HCT116 (cell line): ENCODE results near the gene PLEKHG5.

Source experiments
- CBX3 ChIP-seq: IDR thresholded peaks from 2 replicates; pipeline ENCODE4 v1.6.1; 2012; ENCODE audit warnings: low read depth
- EZH2 ChIP-seq: fragments of 200-600 bp; sonication (generic); IDR thresholded peaks from 2 replicates; pipeline ENCODE4 v1.6.1; 2017; ENCODE audit warnings: antibody characterized with exemption, mixed run types
- POLR2A ChIP-seq: IDR thresholded peaks from 2 replicates; pipeline ENCODE4 v1.7.0; 2011; ENCODE audit warnings: borderline replicate concordance; ENCODE audit not compliant: insufficient read depth, insufficient read length; ENCODE audit errors: extremely low read depth
- ZFX ChIP-seq: fragments of 450-650 bp; IDR thresholded peaks from 2 replicates; pipeline ENCODE4 v1.6.1; 2017
- TF ChIP-seq, protein P1 (sequence below), 3 experiments: fragments of 200-600 bp in 1 of 3; sonication (generic) in 1 of 3; IDR thresholded peaks in 2 of 3; conservative IDR thresholded peaks in 1 of 3; 2 replicates each; pipeline ENCODE4 v1.5.1; 2012 to 2017; ENCODE audit warnings: low read depth in 2 of 3, low read length in 2 of 3, antibody characterized with exemption in 1 of 3, borderline replicate concordance in 1 of 3, control low read depth in 1 of 3, mild to moderate bottlenecking in 1 of 3, mixed read lengths in 1 of 3, mixed run types in 1 of 3, moderate library complexity in 1 of 3; ENCODE audit not compliant: insufficient read depth in 1 of 3
- TF ChIP-seq, protein P2 (sequence below): IDR thresholded peaks from 2 replicates; pipeline ENCODE4 v1.6.1; 2012

DNA sequence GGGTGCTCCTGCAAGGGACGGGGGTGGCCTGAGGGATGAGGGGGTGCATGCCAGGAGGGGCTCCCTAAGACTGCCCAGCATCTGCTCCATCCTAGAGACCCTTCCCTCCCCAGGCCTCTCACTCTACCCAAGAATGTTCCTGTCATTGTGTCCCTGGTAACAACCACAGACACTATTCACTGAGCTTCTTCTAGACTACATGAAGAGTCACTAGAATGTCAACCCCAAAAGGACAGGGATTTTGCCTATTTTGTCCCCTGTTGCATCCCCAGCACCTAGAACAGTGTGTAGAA is 28.4 kb downstream of the PLEKHG5 start:
- TF ChIP-seq POLR2A (no peak), ZFX (no peak), EZH2 (no peak), CBX3 (no peak)
- TF ChIP-seq, protein P1, sequence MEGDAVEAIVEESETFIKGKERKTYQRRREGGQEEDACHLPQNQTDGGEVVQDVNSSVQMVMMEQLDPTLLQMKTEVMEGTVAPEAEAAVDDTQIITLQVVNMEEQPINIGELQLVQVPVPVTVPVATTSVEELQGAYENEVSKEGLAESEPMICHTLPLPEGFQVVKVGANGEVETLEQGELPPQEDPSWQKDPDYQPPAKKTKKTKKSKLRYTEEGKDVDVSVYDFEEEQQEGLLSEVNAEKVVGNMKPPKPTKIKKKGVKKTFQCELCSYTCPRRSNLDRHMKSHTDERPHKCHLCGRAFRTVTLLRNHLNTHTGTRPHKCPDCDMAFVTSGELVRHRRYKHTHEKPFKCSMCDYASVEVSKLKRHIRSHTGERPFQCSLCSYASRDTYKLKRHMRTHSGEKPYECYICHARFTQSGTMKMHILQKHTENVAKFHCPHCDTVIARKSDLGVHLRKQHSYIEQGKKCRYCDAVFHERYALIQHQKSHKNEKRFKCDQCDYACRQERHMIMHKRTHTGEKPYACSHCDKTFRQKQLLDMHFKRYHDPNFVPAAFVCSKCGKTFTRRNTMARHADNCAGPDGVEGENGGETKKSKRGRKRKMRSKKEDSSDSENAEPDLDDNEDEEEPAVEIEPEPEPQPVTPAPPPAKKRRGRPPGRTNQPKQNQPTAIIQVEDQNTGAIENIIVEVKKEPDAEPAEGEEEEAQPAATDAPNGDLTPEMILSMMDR (IDR thresholded peaks at IDR 0.05 in 2 of 3, conservative IDR thresholded peaks at IDR 0.05 in 1 of 3; ENCODE audit: borderline replicate concordance in 1 of 3, insufficient read depth in 1 of 3, low read depth in 2 of 3, low read length in 2 of 3) = no peak
- TF ChIP-seq, protein P2, sequence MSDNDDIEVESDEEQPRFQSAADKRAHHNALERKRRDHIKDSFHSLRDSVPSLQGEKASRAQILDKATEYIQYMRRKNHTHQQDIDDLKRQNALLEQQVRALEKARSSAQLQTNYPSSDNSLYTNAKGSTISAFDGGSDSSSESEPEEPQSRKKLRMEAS = no peak
